HEK293 (cell line): ENCODE measurements around the gene CDO1.

Source experiments
- CTCF ChIA-PET: fragments of 350-600 bp; formaldehyde crosslinking; extraction: SDS; loops from one replicate; lab custom pipeline; 2021; ENCODE audit warnings: antibody characterized with exemption; lab: Yijun Ruan, JAX
- POLR2A ChIA-PET: fragments of 300-600 bp; formaldehyde crosslinking; extraction: SDS; loops from one replicate; lab custom pipeline; 2020; ENCODE audit warnings: antibody characterized with exemption, inconsistent platforms; lab: Yijun Ruan, JAX
- H3K27ac ChIP-seq: fragments of 200-500 bp; sonication (Bioruptor generic); 2 replicates; pipeline ENCODE4 v1.5.1; 2014; ENCODE audit warnings: low read depth, low read length, control low read depth, inconsistent platforms; ENCODE audit errors: extremely low read depth
- H3K36me3 ChIP-seq, 2 experiments: fragments of 200-500 bp in 1 of 2; sonication (Bioruptor generic) in 1 of 2; 1 replicate in 1 of 2; 2 replicates in 1 of 2; pipeline ENCODE4 v1.5.1; 2014 to 2017; ENCODE audit warnings: inconsistent platforms in 2 of 2, low read length in 2 of 2; ENCODE audit not compliant: control insufficient read depth in 2 of 2, insufficient read depth in 1 of 2
- H3K4me1 ChIP-seq: fragments of 200-500 bp; sonication (Bioruptor generic); 2 replicates; pipeline ENCODE4 v1.5.1; 2014; ENCODE audit warnings: mild to moderate bottlenecking, low read length, inconsistent platforms; ENCODE audit not compliant: control insufficient read depth, insufficient read depth
- H3K4me3 ChIP-seq: 2 replicates; pipeline ENCODE4 v1.5.1; 2011; ENCODE audit warnings: low read depth, mild to moderate bottlenecking, control low read depth, low read length, moderate library complexity
- H3K9me3 ChIP-seq: fragments of 200-500 bp; sonication (Bioruptor generic); 2 replicates; pipeline ENCODE4 v1.5.1; 2014; ENCODE audit warnings: low read depth, low read length, inconsistent platforms; ENCODE audit not compliant: control insufficient read depth, insufficient read depth
- HOXD13 ChIP-seq: sonication (generic); formaldehyde crosslinking; IDR thresholded peaks from 2 replicates; pipeline ENCODE4 v1.8.0; 2022; ENCODE audit warnings: missing genetic modification reagents, borderline replicate concordance
- KLF1 ChIP-seq: fragments of 450-650 bp; formaldehyde crosslinking; IDR thresholded peaks from 2 replicates; pipeline ENCODE4 v1.5.1; 2016; ENCODE audit warnings: missing biosample characterization, missing genetic modification characterization
- KLF7 ChIP-seq: fragments of 450-650 bp; formaldehyde crosslinking; IDR thresholded peaks from 2 replicates; pipeline ENCODE4 v1.5.1; 2016; ENCODE audit warnings: missing biosample characterization, missing genetic modification characterization, borderline replicate concordance
- MYNN ChIP-seq: fragments of 450-650 bp; formaldehyde crosslinking; IDR thresholded peaks from 2 replicates; pipeline ENCODE4 v1.5.1; 2016; ENCODE audit warnings: missing biosample characterization, missing genetic modification characterization, borderline replicate concordance
- ZBTB1 ChIP-seq: fragments of 450-650 bp; formaldehyde crosslinking; IDR thresholded peaks from 2 replicates; pipeline ENCODE4 v1.5.1; 2016; ENCODE audit warnings: missing biosample characterization, missing genetic modification characterization
- ZBTB17 ChIP-seq: fragments of 450-650 bp; formaldehyde crosslinking; IDR thresholded peaks from 2 replicates; pipeline ENCODE4 v1.5.1; 2016; ENCODE audit warnings: missing biosample characterization, missing genetic modification characterization
- ZBTB6 ChIP-seq: fragments of 450-650 bp; formaldehyde crosslinking; IDR thresholded peaks from 2 replicates; pipeline ENCODE4 v1.5.1; 2017; ENCODE audit warnings: missing biosample characterization, missing genetic modification characterization
- ZFP69B ChIP-seq: fragments of 450-650 bp; formaldehyde crosslinking; IDR thresholded peaks from 2 replicates; pipeline ENCODE4 v1.5.1; 2016; ENCODE audit warnings: missing biosample characterization, missing genetic modification characterization
- ZNF112 ChIP-seq: fragments of 450-650 bp; formaldehyde crosslinking; IDR thresholded peaks from 2 replicates; pipeline ENCODE4 v1.5.0; 2017; ENCODE audit warnings: missing biosample characterization, missing genetic modification characterization
- ZNF138 ChIP-seq: fragments of 450-650 bp; formaldehyde crosslinking; IDR thresholded peaks from 2 replicates; pipeline ENCODE4 v1.5.1; 2016; ENCODE audit warnings: missing biosample characterization, missing genetic modification characterization, borderline replicate concordance
- ZNF169 ChIP-seq: fragments of 450-650 bp; formaldehyde crosslinking; IDR thresholded peaks from 2 replicates; pipeline ENCODE4 v1.5.1; 2016; ENCODE audit warnings: missing biosample characterization, missing genetic modification characterization
- ZNF184 ChIP-seq: fragments of 450-650 bp; IDR thresholded peaks from 2 replicates; pipeline ENCODE4 v1.5.1; 2018; ENCODE audit warnings: missing biosample characterization, mild to moderate bottlenecking, missing genetic modification characterization
- ZNF223 ChIP-seq: fragments of 450-650 bp; formaldehyde crosslinking; IDR thresholded peaks from 2 replicates; pipeline ENCODE4 v1.5.1; 2016; ENCODE audit warnings: missing biosample characterization, missing genetic modification characterization
- ZNF274 ChIP-seq, 2 experiments: fragments of 200-500 bp in 1 of 2; fragments of 450-650 bp in 1 of 2; sonication (Bioruptor generic) in 1 of 2; formaldehyde crosslinking in 1 of 2; IDR thresholded peaks; 2 replicates each; pipeline versions ENCODE4 v1.5.1 to v1.6.1; 2014 to 2016; ENCODE audit warnings: borderline replicate concordance in 1 of 2, inconsistent platforms in 1 of 2, low read length in 1 of 2, missing biosample characterization in 1 of 2, missing genetic modification characterization in 1 of 2
- ZNF324 ChIP-seq: fragments of 450-650 bp; formaldehyde crosslinking; IDR thresholded peaks from 2 replicates; pipeline ENCODE4 v1.5.1; 2016; ENCODE audit warnings: missing biosample characterization, missing genetic modification characterization
- ZNF555 ChIP-seq: fragments of 450-650 bp; formaldehyde crosslinking; conservative IDR thresholded peaks from 2 replicates; pipeline ENCODE4 v1.5.1; 2017; ENCODE audit warnings: missing biosample characterization, mild to moderate bottlenecking, missing genetic modification characterization, inconsistent platforms
- ZNF843 ChIP-seq: fragments of 450-650 bp; formaldehyde crosslinking; IDR thresholded peaks from 2 replicates; pipeline ENCODE4 v1.5.1; 2016; ENCODE audit warnings: missing biosample characterization, missing genetic modification characterization
- ZSCAN5A ChIP-seq: fragments of 450-650 bp; formaldehyde crosslinking; IDR thresholded peaks from 2 replicates; pipeline ENCODE4 v1.5.1; 2016; ENCODE audit warnings: missing biosample characterization, missing genetic modification characterization
- TF ChIP-seq, protein P1 (sequence below): fragments of 450-650 bp; formaldehyde crosslinking; IDR thresholded peaks from 2 replicates; pipeline ENCODE4 v1.5.1; 2016; ENCODE audit warnings: missing biosample characterization, missing genetic modification characterization, low read depth
- TF ChIP-seq, protein P2 (sequence below): fragments of 450-650 bp; formaldehyde crosslinking; IDR thresholded peaks from 2 replicates; pipeline ENCODE4 v1.5.1; 2016; ENCODE audit warnings: missing biosample characterization, missing genetic modification characterization

CDO1 gene

DNA sequence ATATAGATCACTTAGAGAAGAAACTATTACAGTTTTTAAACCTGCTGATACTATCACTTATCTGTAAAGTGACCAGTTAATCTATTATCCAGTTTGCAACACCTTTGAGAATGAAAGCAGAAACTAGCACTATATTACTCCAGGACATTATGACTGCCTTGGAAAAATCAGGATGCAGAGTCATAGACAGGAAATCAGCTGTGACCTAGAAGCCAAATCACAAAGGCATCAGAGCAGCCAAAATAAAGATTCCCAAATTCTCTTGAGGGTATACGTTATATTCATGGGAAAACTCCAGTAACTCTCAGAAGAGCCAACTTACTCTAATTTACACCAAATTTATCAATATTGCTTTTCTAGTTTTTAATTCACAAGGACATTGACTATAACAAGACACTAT is 49.9 kb downstream of the CDO1 start (continued):
- no peak for TF ChIP-seq ZBTB6 (tag by site-specific recombination)
- no peak for TF ChIP-seq KLF1 (tag by site-specific recombination)
- TF ChIP-seq KLF7 (tag by site-specific recombination), result no peak
- TF ChIP-seq ZBTB1, result no peak
- no peak for TF ChIP-seq ZNF138 (tag by site-specific recombination)
- no peak for TF ChIP-seq MYNN (tag by site-specific recombination)
- no peak for TF ChIP-seq ZNF274 (IDR thresholded peaks at IDR 0.05; ENCODE audit: low read length)
- TF ChIP-seq ZNF274 (tag by site-specific recombination; IDR thresholded peaks at IDR 0.05; ENCODE audit: borderline replicate concordance), result no peak
- TF ChIP-seq ZSCAN5A (tag by site-specific recombination), result no peak
- TF ChIP-seq, protein P1, sequence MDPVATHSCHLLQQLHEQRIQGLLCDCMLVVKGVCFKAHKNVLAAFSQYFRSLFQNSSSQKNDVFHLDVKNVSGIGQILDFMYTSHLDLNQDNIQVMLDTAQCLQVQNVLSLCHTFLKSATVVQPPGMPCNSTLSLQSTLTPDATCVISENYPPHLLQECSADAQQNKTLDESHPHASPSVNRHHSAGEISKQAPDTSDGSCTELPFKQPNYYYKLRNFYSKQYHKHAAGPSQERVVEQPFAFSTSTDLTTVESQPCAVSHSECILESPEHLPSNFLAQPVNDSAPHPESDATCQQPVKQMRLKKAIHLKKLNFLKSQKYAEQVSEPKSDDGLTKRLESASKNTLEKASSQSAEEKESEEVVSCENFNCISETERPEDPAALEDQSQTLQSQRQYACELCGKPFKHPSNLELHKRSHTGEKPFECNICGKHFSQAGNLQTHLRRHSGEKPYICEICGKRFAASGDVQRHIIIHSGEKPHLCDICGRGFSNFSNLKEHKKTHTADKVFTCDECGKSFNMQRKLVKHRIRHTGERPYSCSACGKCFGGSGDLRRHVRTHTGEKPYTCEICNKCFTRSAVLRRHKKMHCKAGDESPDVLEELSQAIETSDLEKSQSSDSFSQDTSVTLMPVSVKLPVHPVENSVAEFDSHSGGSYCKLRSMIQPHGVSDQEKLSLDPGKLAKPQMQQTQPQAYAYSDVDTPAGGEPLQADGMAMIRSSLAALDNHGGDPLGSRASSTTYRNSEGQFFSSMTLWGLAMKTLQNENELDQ, result no peak
- TF ChIP-seq ZNF324 (tag by site-specific recombination), result no peak

- CTCF ChIA-PET, result interaction anchor here (0.7 kb wide), 1 partner anchor 72 kb away, joined by 4 read pairs; no protein-coding TSS in a partner anchor
These were observed 58.1 kb downstream of the CDO1 start for GRCh38 chr5:115758356-115758755.

GRCh38 chr5:115755675-115756074 is 60.8 kb downstream of the CDO1 start:
- H3K4me3 ChIP-seq, result no peak overlapping the region
- H3K9me3 ChIP-seq, result no peaks in the 10 kb centered on the region
- H3K4me1 ChIP-seq, result no peaks in the 10 kb centered on the region
- H3K27ac ChIP-seq, result no peak overlapping the region
- ChIA-PET CTCF (no interaction called here), POLR2A (no interaction called here)
- TF ChIP-seq HOXD13 (CRISPR knock-in tag) (no peak), ZFP69B (no peak), ZNF223 (no peak), ZNF112 (no peak)
- TF ChIP-seq, protein P2, sequence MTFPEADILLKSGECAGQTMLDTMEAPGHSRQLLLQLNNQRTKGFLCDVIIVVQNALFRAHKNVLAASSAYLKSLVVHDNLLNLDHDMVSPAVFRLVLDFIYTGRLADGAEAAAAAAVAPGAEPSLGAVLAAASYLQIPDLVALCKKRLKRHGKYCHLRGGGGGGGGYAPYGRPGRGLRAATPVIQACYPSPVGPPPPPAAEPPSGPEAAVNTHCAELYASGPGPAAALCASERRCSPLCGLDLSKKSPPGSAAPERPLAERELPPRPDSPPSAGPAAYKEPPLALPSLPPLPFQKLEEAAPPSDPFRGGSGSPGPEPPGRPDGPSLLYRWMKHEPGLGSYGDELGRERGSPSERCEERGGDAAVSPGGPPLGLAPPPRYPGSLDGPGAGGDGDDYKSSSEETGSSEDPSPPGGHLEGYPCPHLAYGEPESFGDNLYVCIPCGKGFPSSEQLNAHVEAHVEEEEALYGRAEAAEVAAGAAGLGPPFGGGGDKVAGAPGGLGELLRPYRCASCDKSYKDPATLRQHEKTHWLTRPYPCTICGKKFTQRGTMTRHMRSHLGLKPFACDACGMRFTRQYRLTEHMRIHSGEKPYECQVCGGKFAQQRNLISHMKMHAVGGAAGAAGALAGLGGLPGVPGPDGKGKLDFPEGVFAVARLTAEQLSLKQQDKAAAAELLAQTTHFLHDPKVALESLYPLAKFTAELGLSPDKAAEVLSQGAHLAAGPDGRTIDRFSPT (tag by site-specific recombination), result no peak
- H3K36me3 ChIP-seq, result no peaks in the 10 kb centered on the region

More at GRCh38 chr5:115758356-115758755, 58.1 kb downstream of the CDO1 start:
- H3K4me1 ChIP-seq, result no peaks in the 10 kb centered on the region
- H3K9me3 ChIP-seq, result no peaks in the 10 kb centered on the region
- no peak overlapping the region for H3K27ac ChIP-seq
- no peaks in the 10 kb centered on the region for H3K36me3 ChIP-seq
- H3K4me3 ChIP-seq, result no peak overlapping the region
- POLR2A ChIA-PET, result no interaction called here
- no peak for TF ChIP-seq ZNF184 (tag by site-specific recombination)
- no peak for TF ChIP-seq ZBTB17 (tag by site-specific recombination)
- TF ChIP-seq ZNF169 (tag by site-specific recombination), result no peak
- no peak for TF ChIP-seq ZNF555 (tag by site-specific recombination)
- no peak for TF ChIP-seq ZNF843 (tag by site-specific recombination)
